ENCODE results near the gene OGN. TPM values are rescaled to one million over a fixed set of nuclear protein-coding genes. Genes with fewer than 3 reads are reported as not detected.
A peak's percentile ranks its signal among the peaks of the same experiment; 100 is the strongest.

Gene OGN
- total RNA-seq, 1 experiment from 2014 or later = not detected

DNA sequence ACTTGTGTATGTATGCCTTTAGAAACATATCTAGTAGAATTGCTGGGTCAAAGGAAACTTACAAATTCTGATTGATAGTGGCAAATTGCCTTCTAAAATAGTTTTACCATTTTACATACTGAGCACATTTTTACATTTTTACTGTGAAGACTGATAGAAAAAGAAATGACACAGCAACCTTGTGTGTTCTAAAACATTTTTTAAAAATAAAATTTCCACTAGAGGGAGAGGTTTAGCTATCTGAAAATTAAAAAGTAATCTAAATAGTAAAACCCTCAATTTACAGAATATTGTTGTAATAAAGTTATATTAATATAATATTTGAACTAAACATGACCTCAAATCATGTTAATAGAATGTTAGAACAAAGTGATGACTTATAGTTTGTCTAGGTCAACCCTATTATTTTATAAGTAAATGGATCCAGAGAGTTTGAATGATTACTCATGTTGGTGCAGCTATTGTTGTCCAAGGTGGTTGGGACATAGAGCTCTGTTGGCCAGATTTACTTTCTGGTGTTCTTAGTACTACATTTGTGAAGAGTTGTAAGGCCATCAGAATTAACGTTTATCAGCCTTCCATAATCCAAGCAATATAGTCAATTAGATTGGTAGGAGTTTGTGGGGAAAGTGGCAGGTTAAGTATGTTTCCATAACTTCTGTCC, 61.4 kb downstream of the OGN start:
- no TSS peak for BruUV-seq (replicated peaks)
- no peak for DNase-seq (ENCODE audit: unreplicated experiment)
- ChIA-PET POLR2A (interaction anchor here (0.9 to 2.9 kb wide), 8 partner anchors 11 to 328 kb away, joined by 3 to 11 read pairs (median 4); partner anchors contain the start of gene CENPP), CTCF (interaction anchor here (0.6 to 3.4 kb wide), 23 partner anchors 9 to 447 kb away, joined by 3 to 24 read pairs (median 3); no protein-coding TSS in a partner anchor)
- TF ChIP-seq, protein P1, sequence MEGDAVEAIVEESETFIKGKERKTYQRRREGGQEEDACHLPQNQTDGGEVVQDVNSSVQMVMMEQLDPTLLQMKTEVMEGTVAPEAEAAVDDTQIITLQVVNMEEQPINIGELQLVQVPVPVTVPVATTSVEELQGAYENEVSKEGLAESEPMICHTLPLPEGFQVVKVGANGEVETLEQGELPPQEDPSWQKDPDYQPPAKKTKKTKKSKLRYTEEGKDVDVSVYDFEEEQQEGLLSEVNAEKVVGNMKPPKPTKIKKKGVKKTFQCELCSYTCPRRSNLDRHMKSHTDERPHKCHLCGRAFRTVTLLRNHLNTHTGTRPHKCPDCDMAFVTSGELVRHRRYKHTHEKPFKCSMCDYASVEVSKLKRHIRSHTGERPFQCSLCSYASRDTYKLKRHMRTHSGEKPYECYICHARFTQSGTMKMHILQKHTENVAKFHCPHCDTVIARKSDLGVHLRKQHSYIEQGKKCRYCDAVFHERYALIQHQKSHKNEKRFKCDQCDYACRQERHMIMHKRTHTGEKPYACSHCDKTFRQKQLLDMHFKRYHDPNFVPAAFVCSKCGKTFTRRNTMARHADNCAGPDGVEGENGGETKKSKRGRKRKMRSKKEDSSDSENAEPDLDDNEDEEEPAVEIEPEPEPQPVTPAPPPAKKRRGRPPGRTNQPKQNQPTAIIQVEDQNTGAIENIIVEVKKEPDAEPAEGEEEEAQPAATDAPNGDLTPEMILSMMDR (IDR thresholded peaks at IDR 0.05; ENCODE audit: unreplicated experiment) = peak; percentile 32
- Mint-ChIP-seq H3K27ac (ENCODE audit: low read depth, unreplicated experiment) (peak overlapping the region; percentile 48), H3K36me3 (ENCODE audit: insufficient read depth, unreplicated experiment) (peaks cover 14% of the 10 kb centered on the region), H3K27me3 (ENCODE audit: insufficient read depth, unreplicated experiment) (no peaks in the 10 kb centered on the region), H3K4me3 (ENCODE audit: unreplicated experiment) (no peak overlapping the region), H3K9me3 (ENCODE audit: unreplicated experiment) (no peaks in the 10 kb centered on the region), H3K4me1 (ENCODE audit: insufficient read depth, unreplicated experiment) (no peaks in the 10 kb centered on the region)
- intact Hi-C loops (cut with micrococcal nuclease) = loop anchor here (1.0 to 5.0 kb wide), 4 partner anchors 96 to 449 kb away; no protein-coding TSS in a partner anchor

GRCh38 chr9:92341578-92341977, 62.8 kb downstream of the OGN start:
- H3K4me1 Mint-ChIP-seq (ENCODE audit: insufficient read depth, unreplicated experiment) = no peaks in the 10 kb centered on the region
- peaks cover 9% of the 10 kb centered on the region for H3K36me3 Mint-ChIP-seq (ENCODE audit: insufficient read depth, unreplicated experiment)
- no peaks in the 10 kb centered on the region for H3K9me3 Mint-ChIP-seq (ENCODE audit: unreplicated experiment)
- ChIA-PET POLR2A (interaction anchor here (1.4 to 2.9 kb wide), 2 partner anchors 13 to 163 kb away, joined by 4 to 10 read pairs; no protein-coding TSS in a partner anchor), CTCF (interaction anchor here (0.7 kb wide), 1 partner anchor 236 kb away, joined by 3 read pairs; no protein-coding TSS in a partner anchor)
- H3K4me3 Mint-ChIP-seq (ENCODE audit: unreplicated experiment) = no peak overlapping the region
- BruUV-seq (replicated peaks) = no TSS peak
- TF ChIP-seq, protein P1 (IDR thresholded peaks at IDR 0.05; ENCODE audit: unreplicated experiment) = no peak
- no peak overlapping the region for H3K27ac Mint-ChIP-seq (ENCODE audit: low read depth, unreplicated experiment)
- intact Hi-C loops (cut with micrococcal nuclease) = loop anchor here (5.0 kb wide), 2 partner anchors 166 to 451 kb away; no protein-coding TSS in a partner anchor
- no peak for DNase-seq (ENCODE audit: unreplicated experiment)
- no peaks in the 10 kb centered on the region for H3K27me3 Mint-ChIP-seq (ENCODE audit: insufficient read depth, unreplicated experiment)

DNA sequence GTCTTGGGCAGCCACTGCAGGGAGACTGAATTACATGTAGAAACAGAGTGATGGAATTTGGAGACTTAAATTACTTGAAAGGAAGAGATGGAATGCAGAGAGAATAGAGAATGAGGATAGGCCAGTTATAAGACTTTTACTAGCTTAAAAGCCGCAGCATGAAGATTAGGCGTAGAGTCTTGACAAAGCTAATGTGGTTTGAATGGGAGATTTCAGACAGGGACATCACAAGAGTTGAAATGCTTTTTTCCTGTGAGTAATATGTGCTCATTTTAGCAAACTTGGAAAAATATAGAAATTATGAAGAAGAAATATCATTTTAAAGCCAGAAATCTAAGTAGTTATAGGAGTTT, 71.1 kb downstream of the OGN start:
- TF ChIP-seq, protein P1 (IDR thresholded peaks at IDR 0.05; ENCODE audit: unreplicated experiment) = no peak
- Mint-ChIP-seq H3K27me3 (ENCODE audit: insufficient read depth, unreplicated experiment) (no peaks in the 10 kb centered on the region), H3K36me3 (ENCODE audit: insufficient read depth, unreplicated experiment) (peaks cover 10% of the 10 kb centered on the region), H3K4me1 (ENCODE audit: insufficient read depth, unreplicated experiment) (peaks cover 12% of the 10 kb centered on the region), H3K9me3 (ENCODE audit: unreplicated experiment) (no peaks in the 10 kb centered on the region), H3K27ac (ENCODE audit: low read depth, unreplicated experiment) (peak overlapping the region; percentile 13), H3K4me3 (ENCODE audit: unreplicated experiment) (no peak overlapping the region)
- POLR2A ChIA-PET = interaction anchor here (0.6 to 3.3 kb wide), 5 partner anchors 9 to 219 kb away, joined by 3 to 8 read pairs (median 3); no protein-coding TSS in a partner anchor
- BruUV-seq (replicated peaks) = no TSS peak
- CTCF ChIA-PET = interaction anchor here (0.6 to 2.3 kb wide), 5 partner anchors 10 to 458 kb away, joined by 3 to 16 read pairs (median 3); no protein-coding TSS in a partner anchor
- intact Hi-C loops (cut with micrococcal nuclease) = no loop called here
- DNase-seq (ENCODE audit: unreplicated experiment) = no peak

Other genes starting within 250 kb of the OGN start
- gene IARS1, start 110.9 kb downstream of the OGN start, total RNA-seq (2022) = 390 and 403 TPM in 2 replicates
- gene NOL8, start 79.2 kb downstream of the OGN start, total RNA-seq (2022) = 38.7 and 41.8 TPM in 2 replicates
- 1.5 and 4.2 TPM in 2 replicates for gene CENPP, start 78.6 kb downstream of the OGN start, total RNA-seq (2022)
- 0.61 and 1.4 TPM in 2 replicates for gene OMD, start 19.9 kb upstream of the OGN start, total RNA-seq (2022)
- gene ASPN, start 77.9 kb upstream of the OGN start, total RNA-seq (2022) = 0.12 TPM in 1 of 2 replicates, not detected in the other
- 10.2 and 13.5 TPM in 2 replicates for gene ECM2, start 131.4 kb upstream of the OGN start, total RNA-seq (2022)